HG02678 (cell line): ENCODE results near the gene CPNE5.

Experiments
- ATAC-seq: cut with Tn5 transposase; IDR thresholded peaks from one replicate; pipeline ENCODE4 v1.9.1; 2021; ENCODE audit warnings: mild to moderate bottlenecking, moderate library complexity; ENCODE audit not compliant: unreplicated experiment

The CPNE5 gene

DNA sequence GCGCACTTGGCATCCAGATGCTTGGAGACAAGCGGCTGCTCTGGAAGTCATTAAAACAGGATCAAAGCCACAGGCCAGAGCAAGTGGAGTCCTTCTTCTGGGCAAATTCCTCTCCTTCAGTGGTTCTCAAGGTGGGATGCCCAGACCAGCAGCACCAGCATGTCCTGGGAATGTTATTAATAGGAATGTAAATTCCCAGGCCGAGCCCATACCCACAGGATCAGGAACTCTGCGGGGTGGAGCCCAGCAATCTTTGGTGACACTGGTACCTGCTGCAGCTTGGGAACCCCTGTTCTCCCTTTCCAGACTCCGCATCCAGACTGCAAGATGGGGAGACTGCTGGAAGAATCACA lies 44.6 kb downstream of the CPNE5 start:
- ATAC-seq, result no peak

DNA sequence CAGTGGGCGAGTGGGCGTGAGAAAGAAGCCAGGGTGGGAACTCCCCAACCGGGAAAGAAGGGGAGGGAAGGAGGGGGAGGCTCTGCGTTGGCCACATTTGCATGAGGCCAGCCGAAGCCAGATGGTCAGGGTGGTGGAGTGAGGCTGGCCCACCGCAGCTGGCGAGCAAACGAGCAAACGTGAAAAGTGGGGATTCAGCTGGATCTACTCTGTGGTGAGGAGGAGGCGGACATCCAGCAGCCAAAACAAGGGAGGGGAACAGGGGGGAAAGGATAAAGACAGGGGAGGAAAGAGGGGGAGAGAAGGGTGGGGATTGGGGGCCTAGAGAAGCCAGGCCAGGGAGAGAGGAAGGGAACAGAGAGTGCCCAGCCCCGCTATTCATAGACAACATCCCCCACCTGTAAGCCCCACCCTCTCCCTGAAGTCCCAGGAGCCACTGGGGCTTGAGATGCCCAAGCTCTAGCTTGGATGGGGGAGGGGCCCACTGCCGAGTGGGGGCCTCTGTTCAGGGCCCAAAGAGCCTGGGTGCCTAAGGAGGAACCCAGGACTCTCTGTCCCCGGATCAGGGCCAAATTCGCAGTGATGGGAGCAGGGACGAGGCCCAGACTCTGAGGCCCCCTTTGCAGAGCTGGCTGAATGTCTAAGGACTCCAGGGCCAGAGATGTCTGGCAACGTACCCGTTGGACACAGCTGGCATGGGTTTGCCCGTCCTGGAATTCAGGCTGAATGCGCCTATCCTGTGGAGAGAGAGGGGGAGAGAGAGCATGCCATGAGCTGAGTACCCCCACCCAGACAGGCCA lies 45.1 kb downstream of the CPNE5 start:
- no peak for ATAC-seq

- no peak for ATAC-seq
Measured at GRCh38 chr6:36793296-36793912, 45.8 kb downstream of the CPNE5 start.

GRCh38 chr6:36791521-36792135 lies 47.6 kb downstream of the CPNE5 start:
- ATAC-seq, result no peak

DNA sequence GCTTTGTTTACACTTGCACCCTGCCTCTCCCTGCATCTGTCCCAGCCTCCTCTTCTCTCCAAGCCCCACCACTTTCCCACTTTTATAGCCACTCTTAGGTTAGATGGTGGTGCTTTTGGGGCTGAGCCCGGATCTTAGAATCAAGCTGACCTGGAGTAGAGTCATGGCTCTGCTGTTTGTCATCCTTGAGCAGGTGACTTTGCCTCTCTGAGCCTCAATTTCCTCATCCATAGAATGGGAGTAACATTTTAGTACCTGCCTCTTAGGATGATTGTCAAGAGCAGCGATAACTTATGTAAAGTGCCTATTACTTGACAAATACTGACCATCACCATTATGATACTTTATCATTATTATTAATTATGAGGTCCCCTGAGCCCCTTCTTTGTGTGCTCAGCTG lies 48.2 kb downstream of the CPNE5 start:
- no peak for ATAC-seq

DNA sequence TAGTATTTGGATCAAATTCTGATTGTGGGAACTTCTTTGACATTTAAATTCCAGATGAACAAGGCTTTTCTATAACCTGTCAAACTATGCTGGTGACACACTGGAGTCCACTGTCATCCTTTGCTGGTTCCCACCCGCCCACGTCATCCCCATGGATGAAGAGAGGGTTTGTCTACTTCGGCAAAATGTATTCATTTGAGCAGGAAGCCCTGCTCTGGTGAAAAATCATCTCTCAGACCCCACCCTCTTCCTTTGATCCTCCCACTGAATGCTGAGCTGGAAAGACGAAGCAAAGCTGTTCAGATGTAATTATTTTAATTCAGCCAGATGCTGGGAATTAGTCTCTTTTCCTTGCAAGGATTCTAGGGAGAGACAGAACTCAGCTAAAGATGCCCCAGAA lies 50.5 kb downstream of the CPNE5 start:
- no peak for ATAC-seq

GRCh38 chr6:36788186-36788585 lies 51.1 kb downstream of the CPNE5 start:
- ATAC-seq, result no peak

DNA sequence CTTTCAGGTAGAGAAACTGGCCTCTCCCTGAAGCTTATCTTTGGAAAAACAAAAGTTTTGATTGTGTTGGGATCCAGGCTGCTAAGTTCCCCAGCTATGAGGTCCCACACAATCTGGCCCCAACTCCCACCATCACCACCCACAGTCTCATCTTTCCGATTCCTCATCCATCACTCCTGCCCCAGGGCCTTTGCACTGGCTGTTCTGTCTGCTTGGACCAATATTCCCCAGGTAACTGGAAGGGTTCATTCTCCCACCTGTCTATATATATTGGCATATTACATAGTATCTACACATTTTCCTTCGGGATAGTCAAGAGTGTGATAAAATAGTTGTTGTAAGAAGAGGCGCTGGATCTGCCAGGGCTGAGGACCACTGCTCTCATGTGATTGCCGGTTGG lies 52.0 kb downstream of the CPNE5 start:
- no peak for ATAC-seq

DNA sequence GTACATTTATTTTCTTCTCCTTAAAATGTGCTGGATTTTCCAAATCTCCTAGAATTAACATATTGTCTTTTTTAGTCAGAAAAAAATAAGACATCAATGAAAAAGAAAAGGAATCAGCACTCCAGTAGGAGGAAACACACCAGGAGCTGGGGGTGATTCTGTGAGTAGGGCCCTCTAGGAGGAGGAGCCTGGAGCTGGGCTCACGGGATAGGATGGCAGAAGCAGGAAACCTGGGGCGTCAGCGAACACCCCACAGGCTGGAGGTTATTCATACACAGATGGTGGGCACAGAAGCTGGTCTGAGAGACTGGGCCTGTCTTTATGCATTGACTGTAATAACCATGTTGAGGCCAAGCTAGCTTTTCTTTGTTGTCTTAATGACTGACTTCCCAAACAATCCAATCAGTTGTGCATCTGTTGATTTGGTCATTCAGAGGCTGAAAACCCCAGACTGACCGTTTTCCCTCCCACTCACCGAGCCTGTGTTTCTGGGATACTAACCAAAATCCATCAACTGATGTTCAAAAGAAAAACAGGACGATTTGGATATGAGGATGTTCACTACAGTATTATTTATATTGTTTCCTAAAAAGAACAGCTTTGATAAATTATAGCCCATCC lies 53.1 kb downstream of the CPNE5 start:
- no peak for ATAC-seq

DNA sequence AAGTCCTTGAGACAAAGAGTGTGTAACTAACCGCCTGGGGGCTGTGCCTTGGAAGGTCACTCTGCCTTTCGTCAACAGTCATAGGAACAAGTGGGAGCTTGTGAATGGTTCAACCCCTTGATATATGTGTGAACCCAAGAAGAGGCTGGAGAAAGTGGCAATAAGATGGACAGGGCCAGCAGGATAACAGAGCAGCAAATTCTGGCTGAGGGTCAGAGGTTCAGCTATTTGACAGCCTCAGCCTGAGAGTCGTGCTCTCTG lies 54.9 kb downstream of the CPNE5 start:
- ATAC-seq, result no peak

GRCh38 chr6:36783603-36784375 lies 55.5 kb downstream of the CPNE5 start:
- no peak for ATAC-seq

GRCh38 chr6:36781669-36782068 lies 57.6 kb downstream of the CPNE5 start:
- peak; percentile 56 for ATAC-seq

GRCh38 chr6:36780442-36781177 lies 58.6 kb downstream of the CPNE5 start:
- ATAC-seq, result no peak

DNA sequence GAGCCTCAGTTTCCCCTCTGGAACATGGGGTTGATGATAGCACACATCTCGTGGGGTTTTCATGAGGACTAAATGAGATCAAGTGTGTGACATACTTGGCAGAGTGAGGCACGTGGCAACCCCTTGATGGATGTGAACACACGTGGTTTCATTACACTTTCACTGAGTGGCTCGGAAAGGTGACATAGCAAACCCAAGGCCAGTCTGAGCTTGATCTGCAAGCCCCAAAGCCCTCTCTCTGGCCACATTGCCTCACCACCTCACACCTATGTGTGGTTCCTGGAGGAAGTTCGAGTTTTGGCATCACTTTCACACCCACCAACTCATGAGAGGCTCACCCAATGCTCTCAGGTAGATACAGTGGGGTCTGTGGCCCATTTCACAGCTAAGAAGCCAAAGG lies 60.0 kb downstream of the CPNE5 start:
- ATAC-seq, result no peak

- no peak for ATAC-seq
Measured at GRCh38 chr6:36777801-36778200, 61.4 kb downstream of the CPNE5 start.

DNA sequence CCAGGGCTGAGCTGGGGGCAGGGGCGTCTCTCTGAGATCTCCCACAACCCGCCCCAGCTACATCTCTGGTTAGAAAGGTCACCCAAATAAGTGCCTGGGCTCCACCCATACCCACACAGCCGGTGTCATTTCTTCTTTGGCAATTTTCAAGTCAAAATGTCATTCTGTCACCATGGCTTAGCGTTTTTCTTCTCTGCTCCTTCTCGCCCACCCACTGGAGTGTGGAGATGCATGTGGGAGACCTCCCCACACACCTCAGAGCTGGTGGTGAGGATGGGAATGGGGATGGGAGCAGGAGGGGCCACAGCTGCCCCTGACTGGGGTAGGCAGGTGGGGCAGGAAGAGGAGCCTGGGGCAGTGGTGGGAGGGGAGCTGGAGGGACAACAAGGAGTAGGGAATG lies 63.1 kb downstream of the CPNE5 start:
- ATAC-seq, result no peak

DNA sequence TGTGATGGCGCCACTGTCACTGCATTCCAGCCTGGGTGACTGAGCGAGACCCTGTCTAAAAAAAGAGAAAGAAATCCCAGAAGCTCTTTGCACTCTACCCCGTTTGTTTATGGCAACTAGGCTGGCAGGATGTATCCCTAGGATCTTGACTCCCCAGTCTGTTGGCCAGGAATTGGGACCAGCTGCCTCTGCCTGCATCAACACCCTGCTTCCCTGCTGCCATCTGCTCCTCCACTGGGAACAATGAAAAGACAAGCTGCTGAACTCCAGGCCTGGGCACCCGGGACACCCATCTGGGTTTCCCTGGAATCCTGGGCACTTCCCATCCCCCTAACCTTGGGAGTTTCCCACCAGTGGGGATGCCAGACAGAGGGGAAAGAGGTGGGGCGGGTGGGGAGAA lies 64.9 kb downstream of the CPNE5 start:
- no peak for ATAC-seq

DNA sequence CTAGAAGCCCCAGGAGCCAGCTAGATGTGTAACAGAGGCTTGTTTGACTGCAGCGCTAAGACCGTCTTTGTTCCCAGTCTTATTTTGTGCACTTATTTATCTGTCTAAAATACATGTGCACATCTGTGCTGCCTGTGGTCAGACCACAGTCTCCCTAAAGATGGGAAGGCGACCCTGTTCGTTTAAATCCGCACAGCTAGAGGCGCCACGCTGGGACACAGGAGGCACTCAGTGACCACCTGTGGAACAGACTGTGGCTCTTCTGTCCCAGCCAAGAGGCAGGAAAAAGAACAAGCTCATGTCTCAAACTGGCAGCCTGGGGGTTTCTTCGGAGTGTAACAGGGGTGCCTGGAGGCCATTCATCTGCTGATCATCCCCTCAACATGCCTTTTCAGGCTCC lies 66.8 kb downstream of the CPNE5 start:
- ATAC-seq, result no peak

DNA sequence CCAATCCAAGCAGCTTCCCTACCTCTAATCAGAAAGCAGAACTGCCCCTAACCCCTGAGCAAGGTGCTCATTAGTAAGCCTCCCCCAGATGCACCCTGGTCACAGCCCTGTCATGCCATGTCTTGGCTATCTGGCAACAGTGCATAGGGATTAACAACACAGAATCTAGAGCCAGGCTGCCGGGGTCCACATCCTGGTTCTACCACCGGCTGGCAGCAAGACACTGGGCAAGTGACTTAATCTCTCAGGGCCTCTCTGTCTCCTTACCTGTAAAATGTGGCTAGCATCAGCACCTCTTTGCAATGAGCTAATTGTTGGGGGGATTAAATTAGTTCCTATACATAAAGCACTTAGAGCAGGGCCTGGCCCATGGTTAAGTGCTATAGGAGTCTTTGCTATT lies 68.1 kb downstream of the CPNE5 start:
- no peak for ATAC-seq

DNA sequence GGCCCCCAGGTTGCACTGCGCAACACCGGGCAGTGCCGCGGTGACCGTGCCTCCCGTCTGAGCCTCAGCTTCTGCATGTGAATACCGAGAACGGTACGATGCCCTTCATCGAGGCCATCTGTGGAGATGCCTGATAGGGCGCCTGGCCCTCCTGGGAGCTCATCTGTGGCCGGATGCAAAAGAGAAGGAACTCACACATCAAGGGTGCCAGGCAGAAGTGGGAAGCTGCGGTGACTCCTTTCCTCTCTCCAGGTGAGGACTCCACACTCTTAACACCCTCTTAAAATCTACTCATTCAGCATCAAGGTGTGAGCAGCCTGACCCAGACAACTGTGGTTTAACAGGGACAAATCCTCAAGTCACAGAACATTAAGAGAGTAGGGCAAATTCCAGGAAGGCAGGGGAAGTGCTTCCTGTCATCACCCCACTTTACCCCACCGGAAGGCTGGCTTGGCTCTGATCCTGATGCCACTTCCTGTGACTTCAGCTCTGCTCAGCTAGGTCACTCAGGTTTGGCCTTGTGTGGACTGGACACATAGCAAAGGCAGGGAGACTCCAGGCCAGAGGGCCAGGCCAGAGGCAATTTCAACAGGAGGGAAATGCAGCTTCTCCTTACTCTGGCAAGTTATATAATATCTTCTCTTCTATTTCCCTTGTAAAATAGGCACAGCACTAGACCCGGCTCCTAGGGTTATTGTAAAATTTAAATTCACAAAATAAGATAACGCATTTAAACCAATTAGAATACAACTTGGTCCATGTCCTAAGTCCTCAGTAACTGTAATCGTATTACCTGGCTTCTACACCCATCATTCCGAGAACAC lies 69.4 kb downstream of the CPNE5 start:
- ATAC-seq, result no peak
